ENCODE data around the gene ASB3.

DNA sequence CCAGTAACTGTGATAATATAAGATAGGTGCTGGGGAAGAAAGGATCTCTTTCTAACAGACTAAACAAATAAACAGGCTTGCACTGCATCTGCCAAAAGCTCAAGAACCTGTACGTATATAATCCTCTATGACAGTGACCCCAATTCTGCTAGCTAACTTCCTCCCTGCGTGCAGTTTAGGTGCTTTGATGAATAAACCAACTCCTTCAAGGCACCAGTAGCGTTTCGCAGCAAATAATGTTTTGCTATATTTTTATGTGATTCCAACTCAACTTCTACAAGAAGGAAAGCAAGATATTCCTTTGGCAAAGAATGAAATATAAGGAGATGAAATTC is 154.7 kb downstream of the ASB3 start:
- TF ChIP-seq, protein P1, sequence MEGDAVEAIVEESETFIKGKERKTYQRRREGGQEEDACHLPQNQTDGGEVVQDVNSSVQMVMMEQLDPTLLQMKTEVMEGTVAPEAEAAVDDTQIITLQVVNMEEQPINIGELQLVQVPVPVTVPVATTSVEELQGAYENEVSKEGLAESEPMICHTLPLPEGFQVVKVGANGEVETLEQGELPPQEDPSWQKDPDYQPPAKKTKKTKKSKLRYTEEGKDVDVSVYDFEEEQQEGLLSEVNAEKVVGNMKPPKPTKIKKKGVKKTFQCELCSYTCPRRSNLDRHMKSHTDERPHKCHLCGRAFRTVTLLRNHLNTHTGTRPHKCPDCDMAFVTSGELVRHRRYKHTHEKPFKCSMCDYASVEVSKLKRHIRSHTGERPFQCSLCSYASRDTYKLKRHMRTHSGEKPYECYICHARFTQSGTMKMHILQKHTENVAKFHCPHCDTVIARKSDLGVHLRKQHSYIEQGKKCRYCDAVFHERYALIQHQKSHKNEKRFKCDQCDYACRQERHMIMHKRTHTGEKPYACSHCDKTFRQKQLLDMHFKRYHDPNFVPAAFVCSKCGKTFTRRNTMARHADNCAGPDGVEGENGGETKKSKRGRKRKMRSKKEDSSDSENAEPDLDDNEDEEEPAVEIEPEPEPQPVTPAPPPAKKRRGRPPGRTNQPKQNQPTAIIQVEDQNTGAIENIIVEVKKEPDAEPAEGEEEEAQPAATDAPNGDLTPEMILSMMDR (IDR thresholded peaks at IDR 0.05; ENCODE audit: low read depth, low read length), result no peak
- no peak for TF ChIP-seq EZH2phosphoT487 (IDR thresholded peaks at IDR 0.05; ENCODE audit: low read depth)

Measured in OCI-LY3 (cell line).